Astrocyte of the spinal cord (primary cell): Measurements from ENCODE around the gene PLOD3.

Source experiments
- DNase-seq: peaks from one replicate; pipeline ENCODE4 v3.0.0; 2011; ENCODE audit warnings: low read depth, low spot score
- H3K4me3 ChIP-seq: 2 replicates; pipeline ENCODE4 v1.5.1; 2011; ENCODE audit warnings: low read depth, mild to moderate bottlenecking, low read length, moderate library complexity
- CTCF ChIP-seq: IDR thresholded peaks from 2 replicates; pipeline ENCODE4 v1.5.1; 2012; ENCODE audit warnings: low read depth, mild to moderate bottlenecking, low read length, inconsistent platforms
- in situ Hi-C: cut with HindIII; loops from 2 replicates; pipeline ENCODE4 v1.10.0; 2017; ENCODE audit warnings: low sequenced_read_pairs

PLOD3 gene

GRCh38 chr7:101233907-101234547, 16.6 kb upstream of the PLOD3 start:
- in situ Hi-C loops, result no loop called here
- DNase-seq, result no peak
- TF ChIP-seq CTCF, result no peak
- no peak overlapping the region for H3K4me3 ChIP-seq

GRCh38 chr7:101232141-101232850, 14.9 kb upstream of the PLOD3 start:
- no peak for DNase-seq
- H3K4me3 ChIP-seq, result no peak overlapping the region
- in situ Hi-C loops, result no loop called here
- TF ChIP-seq CTCF, result no peak

- no peak overlapping the region for H3K4me3 ChIP-seq
- in situ Hi-C loops, result no loop called here
- no peak for TF ChIP-seq CTCF
- no peak for DNase-seq
These were observed 14.3 kb upstream of the PLOD3 start for GRCh38 chr7:101231644-101232043.

- TF ChIP-seq CTCF, result no peak
- DNase-seq, result no peak
- no peak overlapping the region for H3K4me3 ChIP-seq
- in situ Hi-C loops, result no loop called here
These were observed 9.3 kb upstream of the PLOD3 start for GRCh38 chr7:101226721-101227120.

- in situ Hi-C loops, result no loop called here
- no peak for DNase-seq
- TF ChIP-seq CTCF, result no peak
- no peak overlapping the region for H3K4me3 ChIP-seq
These were observed 8.3 kb upstream of the PLOD3 start for GRCh38 chr7:101225650-101226049.

GRCh38 chr7:101223528-101223927, 6.1 kb upstream of the PLOD3 start:
- in situ Hi-C loops, result no loop called here
- no peak for DNase-seq
- TF ChIP-seq CTCF, result no peak
- H3K4me3 ChIP-seq, result no peak overlapping the region
